Dedifferentiated amniotic fluid mesenchymal stem cell (primary cell): ENCODE measurements around the gene SGK2.
"Not testable (repeated sequence)": the region's sequence is repeated elsewhere in the genome, so short reads cannot be mapped to it uniquely, and the experiment has no call there.

Experiments used
- DNase-seq: peaks from one replicate; pipeline ENCODE4 v3.0.0-alpha.2; 2016; ENCODE audit errors: extremely low spot score

SGK2 gene

DNA sequence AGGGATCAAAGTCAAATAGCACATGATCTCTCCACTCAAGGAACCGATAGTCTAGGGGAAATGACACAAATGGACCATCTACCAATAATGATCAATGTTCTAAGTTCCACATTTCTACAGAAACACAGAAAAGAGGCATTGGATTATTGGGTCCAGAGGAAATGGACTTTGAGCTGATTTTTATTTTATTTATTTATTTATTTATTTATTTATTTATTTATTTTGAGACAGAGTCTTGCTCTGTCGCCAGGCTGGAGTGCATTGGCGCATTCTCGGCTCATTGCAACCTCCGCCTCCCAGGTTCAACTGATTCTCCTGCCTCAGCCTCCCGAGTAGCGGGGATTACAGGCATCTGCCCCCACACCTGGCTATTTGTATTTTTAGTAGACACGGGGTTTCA, 43.1 kb downstream of the SGK2 start:
- DNase-seq = not testable (repeated sequence)

DNA sequence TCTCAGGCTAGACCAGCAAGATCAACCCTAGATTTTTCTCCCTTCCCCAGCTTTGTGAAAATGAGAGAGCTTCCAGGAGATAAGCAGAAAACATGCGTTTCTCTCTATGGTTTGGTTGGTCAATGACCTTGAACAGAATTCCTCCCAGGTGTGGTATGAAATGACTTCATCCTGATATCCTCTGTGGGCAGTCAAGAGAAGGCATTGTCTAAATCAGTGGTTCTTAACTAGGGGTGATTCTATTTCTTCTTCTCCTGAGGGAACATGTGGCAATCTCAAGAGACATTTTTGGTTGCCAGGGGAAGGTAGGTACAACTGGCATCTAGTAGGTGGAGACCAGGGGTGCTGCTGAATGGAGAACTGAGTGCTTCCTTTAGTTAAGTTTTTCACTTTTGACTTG, 44.3 kb downstream of the SGK2 start:
- no peak for DNase-seq

DNA sequence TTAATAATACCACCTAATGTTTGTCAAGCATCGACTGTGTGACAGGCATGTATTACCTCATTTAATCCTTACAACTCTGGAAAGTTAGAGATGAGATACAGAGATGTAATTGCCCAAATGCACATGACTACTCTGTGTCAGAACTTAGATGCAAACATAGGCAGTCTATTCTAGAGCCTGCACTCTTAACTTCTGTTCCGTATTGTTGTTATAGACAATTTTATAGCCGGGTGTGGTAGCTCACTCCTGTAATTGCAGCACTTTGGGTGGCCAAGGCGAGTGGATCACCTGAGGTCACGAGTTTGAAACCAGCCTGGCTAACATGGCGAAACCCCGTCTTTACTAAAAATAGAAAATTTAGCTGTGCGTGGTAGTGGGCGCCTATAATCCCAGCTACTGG, 46.9 kb downstream of the SGK2 start:
- DNase-seq = no peak

DNA sequence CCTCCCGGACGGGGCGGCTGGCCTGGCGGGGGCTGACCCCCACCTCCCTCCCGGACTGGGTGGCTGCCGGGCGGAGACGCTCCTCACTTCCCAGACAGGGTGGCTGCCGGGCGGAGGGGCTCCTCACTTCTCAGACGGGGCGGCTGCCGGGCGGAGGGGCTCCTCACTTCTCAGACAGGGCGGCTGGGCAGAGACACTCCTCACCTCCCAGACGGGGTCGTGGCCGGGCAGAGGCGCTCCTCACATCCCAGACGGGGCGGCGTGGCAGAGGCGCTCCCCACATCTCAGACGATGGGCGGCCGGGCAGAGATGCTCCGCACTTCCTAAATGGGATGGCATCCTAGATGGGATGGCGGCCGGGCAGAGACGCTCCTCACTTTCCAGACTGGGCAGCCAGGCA, 48.5 kb downstream of the SGK2 start:
- DNase-seq = not testable (repeated sequence)

DNA sequence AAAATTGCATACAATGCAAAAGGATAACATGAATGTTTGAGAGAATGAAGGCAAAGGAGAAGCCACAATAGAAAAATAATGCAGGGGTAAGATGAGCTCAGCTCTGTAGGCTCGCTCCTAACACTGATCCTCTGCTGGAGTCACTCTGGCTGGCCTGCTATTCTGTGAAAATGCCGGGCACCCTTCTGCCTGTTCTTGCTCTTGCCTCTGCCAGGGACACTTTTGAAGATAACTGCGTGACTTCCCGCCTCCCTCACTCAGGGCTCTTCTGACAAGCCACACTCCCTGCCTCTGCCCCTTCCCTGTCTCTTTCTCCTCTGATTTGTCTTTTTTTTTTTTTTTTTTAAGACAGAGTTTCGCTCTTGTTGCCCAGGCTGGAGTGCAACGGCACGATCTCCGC, 72.8 kb downstream of the SGK2 start:
- DNase-seq = no peak
